HL-60 (cell line): ENCODE measurements around the gene EIF2AK3.

Experiments used
- DNase-seq, 2 experiments: peaks; one replicate each; pipeline ENCODE4 v3.0.0-alpha.2; 2010 to 2020; ENCODE audit warnings: low read depth in 1 of 2, low spot score in 1 of 2
- H3K27ac ChIP-seq: fragments of 250-450 bp; sonication (Bioruptor Pico); replicated peaks from 2 replicates; pipeline ENCODE4 v1.5.1; 2020; ENCODE audit warnings: mild to moderate bottlenecking, moderate library complexity
- H3K27me3 ChIP-seq: fragments of 250-450 bp; sonication (Bioruptor Pico); 2 replicates; pipeline ENCODE4 v1.5.1; 2021; ENCODE audit warnings: mild to moderate bottlenecking, moderate library complexity; ENCODE audit not compliant: insufficient read depth, poor library complexity, severe bottlenecking
- H3K4me3 ChIP-seq: replicated peaks from 2 replicates; pipeline ENCODE4 v1.5.1; 2011; ENCODE audit warnings: mild to moderate bottlenecking, control low read depth, low read length; ENCODE audit not compliant: insufficient read depth
- CTCF ChIP-seq: IDR thresholded peaks from one replicate; pipeline ENCODE4 v1.5.1; 2011; ENCODE audit warnings: low read length, control low read depth, inconsistent platforms; ENCODE audit not compliant: insufficient read depth
- GABPA ChIP-seq: IDR thresholded peaks from 2 replicates; pipeline ENCODE4 v1.6.1; 2012; ENCODE audit warnings: low read depth
- POLR2AphosphoS5 ChIP-seq: IDR thresholded peaks from 2 replicates; pipeline ENCODE4 v1.6.1; 2012; ENCODE audit warnings: low read depth
- SPI1 ChIP-seq: IDR thresholded peaks from 2 replicates; pipeline ENCODE4 v1.6.1; 2012; ENCODE audit warnings: low read depth, mild to moderate bottlenecking, borderline replicate concordance
- TF ChIP-seq, protein P1 (sequence below): IDR thresholded peaks from 2 replicates; pipeline ENCODE4 v1.6.1; 2012; ENCODE audit warnings: low read depth; ENCODE audit not compliant: insufficient replicate concordance

The EIF2AK3 gene

GRCh38 chr2:88591698-88592097 is 35.6 kb downstream of the EIF2AK3 start:
- TF ChIP-seq GABPA, result no peak
- TF ChIP-seq SPI1, result no peak
- TF ChIP-seq, protein P1, sequence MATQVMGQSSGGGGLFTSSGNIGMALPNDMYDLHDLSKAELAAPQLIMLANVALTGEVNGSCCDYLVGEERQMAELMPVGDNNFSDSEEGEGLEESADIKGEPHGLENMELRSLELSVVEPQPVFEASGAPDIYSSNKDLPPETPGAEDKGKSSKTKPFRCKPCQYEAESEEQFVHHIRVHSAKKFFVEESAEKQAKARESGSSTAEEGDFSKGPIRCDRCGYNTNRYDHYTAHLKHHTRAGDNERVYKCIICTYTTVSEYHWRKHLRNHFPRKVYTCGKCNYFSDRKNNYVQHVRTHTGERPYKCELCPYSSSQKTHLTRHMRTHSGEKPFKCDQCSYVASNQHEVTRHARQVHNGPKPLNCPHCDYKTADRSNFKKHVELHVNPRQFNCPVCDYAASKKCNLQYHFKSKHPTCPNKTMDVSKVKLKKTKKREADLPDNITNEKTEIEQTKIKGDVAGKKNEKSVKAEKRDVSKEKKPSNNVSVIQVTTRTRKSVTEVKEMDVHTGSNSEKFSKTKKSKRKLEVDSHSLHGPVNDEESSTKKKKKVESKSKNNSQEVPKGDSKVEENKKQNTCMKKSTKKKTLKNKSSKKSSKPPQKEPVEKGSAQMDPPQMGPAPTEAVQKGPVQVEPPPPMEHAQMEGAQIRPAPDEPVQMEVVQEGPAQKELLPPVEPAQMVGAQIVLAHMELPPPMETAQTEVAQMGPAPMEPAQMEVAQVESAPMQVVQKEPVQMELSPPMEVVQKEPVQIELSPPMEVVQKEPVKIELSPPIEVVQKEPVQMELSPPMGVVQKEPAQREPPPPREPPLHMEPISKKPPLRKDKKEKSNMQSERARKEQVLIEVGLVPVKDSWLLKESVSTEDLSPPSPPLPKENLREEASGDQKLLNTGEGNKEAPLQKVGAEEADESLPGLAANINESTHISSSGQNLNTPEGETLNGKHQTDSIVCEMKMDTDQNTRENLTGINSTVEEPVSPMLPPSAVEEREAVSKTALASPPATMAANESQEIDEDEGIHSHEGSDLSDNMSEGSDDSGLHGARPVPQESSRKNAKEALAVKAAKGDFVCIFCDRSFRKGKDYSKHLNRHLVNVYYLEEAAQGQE, result no peak
- no peak for TF ChIP-seq CTCF
- no peak for TF ChIP-seq POLR2AphosphoS5
- Histone ChIP-seq H3K27ac (no peak overlapping the region), H3K4me3 (no peak overlapping the region), H3K27me3 (no peaks in the 10 kb centered on the region)
- no peak for DNase-seq

GRCh38 chr2:88590998-88591613 is 36.2 kb downstream of the EIF2AK3 start:
- no peak overlapping the region for H3K4me3 ChIP-seq
- TF ChIP-seq CTCF, result peak; percentile 53
- no peak for TF ChIP-seq SPI1
- TF ChIP-seq GABPA, result no peak
- no peak overlapping the region for H3K27ac ChIP-seq
- peak; percentile 25 to 44 for DNase-seq
- no peaks in the 10 kb centered on the region for H3K27me3 ChIP-seq

DNA sequence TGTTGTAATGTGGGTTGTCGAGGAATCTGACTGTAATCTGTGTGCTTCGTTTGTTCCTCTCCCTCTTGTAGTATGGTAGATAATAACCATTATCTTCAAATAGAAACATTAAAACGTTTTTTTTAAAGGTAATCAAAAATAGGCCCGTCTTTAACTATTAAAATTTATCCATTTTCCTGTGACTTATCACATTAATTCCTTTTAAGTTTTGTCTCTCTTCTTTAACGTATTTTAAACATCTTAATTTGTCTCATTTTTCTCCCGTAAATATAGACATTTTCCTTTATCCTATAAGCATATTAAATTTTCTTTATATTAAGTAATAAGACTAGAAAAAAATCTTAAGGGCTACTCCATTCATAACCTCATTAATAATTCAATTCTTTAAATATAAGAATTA is 41.3 kb downstream of the EIF2AK3 start:
- Histone ChIP-seq H3K27me3 (no peaks in the 10 kb centered on the region), H3K27ac (no peak overlapping the region), H3K4me3 (no peak overlapping the region)
- TF ChIP-seq GABPA, result no peak
- no peak for TF ChIP-seq POLR2AphosphoS5
- TF ChIP-seq SPI1, result no peak
- TF ChIP-seq CTCF, result no peak
- TF ChIP-seq, protein P1, result no peak
- DNase-seq, result no peak

- H3K27ac ChIP-seq, result no peak overlapping the region
- H3K4me3 ChIP-seq, result no peak overlapping the region
- no peaks in the 10 kb centered on the region for H3K27me3 ChIP-seq
- no peak for DNase-seq
- TF ChIP-seq POLR2AphosphoS5 (no peak), GABPA (no peak), CTCF (no peak), SPI1 (no peak)
- TF ChIP-seq, protein P1, result no peak
These were observed 45.2 kb downstream of the EIF2AK3 start for GRCh38 chr2:88582030-88582429.
